ENCODE results near the gene SRP72.

Gene SRP72

GRCh38 chr4:56469489-56470210 lies 2.2 kb downstream of the SRP72 start:
- H3K4me1 ChIP-seq (ENCODE audit: control extremely low read depth in 1 of 4, control insufficient read depth in 4 of 4, insufficient read depth in 4 of 4, low read length in 3 of 4) = peaks cover 17 to 43% (median 36%) of the 10 kb centered on the region in 4 experiments
- ChIA-PET CTCF (interaction anchor here (0.6 to 1.1 kb wide), 3 partner anchors 11 to 46 kb away, joined by 3 to 5 read pairs (median 4); no protein-coding TSS in a partner anchor), POLR2A (interaction anchor here (0.6 kb wide), 1 partner anchor 24 kb away, joined by 3 read pairs; no protein-coding TSS in a partner anchor)
- no peaks in the 10 kb centered on the region for H3K9me3 ChIP-seq (ENCODE audit: control extremely low read depth in 1 of 5, control insufficient read depth in 4 of 5, insufficient read depth in 2 of 5, low read depth in 1 of 5, low read length in 4 of 5)
- no peak overlapping the region for H3K27ac ChIP-seq (ENCODE audit: insufficient read depth in 1 of 2, low read depth in 1 of 2, low read length in 2 of 2, poor library complexity in 1 of 2, severe bottlenecking in 2 of 2)
- peak overlapping the region in 3 of 7 experiments; percentile 94 to 99 (median 99) for H3K4me3 ChIP-seq (ENCODE audit: control insufficient read depth in 1 of 7, extremely low read depth in 1 of 7, insufficient read depth in 4 of 7, low read depth in 2 of 7, low read length in 6 of 7)
- H3K27me3 ChIP-seq (replicated peaks in 2 of 5; ENCODE audit: control insufficient read depth in 4 of 5, insufficient read depth in 5 of 5, low read length in 4 of 5) = no peaks in the 10 kb centered on the region
- peaks cover 7 to 34% (median 22%) of the 10 kb centered on the region in 4 experiments for H3K36me3 ChIP-seq (ENCODE audit: control insufficient read depth in 4 of 4, insufficient read depth in 4 of 4, low read length in 3 of 4)
- no CpG with 5 or more reads among the region's 6 CpGs for WGBS (ENCODE audit: insufficient coverage)
- DNase-seq = peak; percentile 27 to 61 (median 60)

GRCh38 chr4:56475917-56476316 lies 8.5 kb downstream of the SRP72 start:
- CTCF ChIA-PET = interaction anchor here (1.0 kb wide), 1 partner anchor 8 kb away, joined by 3 read pairs; no protein-coding TSS in a partner anchor
- WGBS (ENCODE audit: insufficient coverage) = 80% methylated on average over 1 of the region's 2 CpGs

GRCh38 chr4:56477192-56477702 lies 9.8 kb downstream of the SRP72 start:
- no peak overlapping the region for H3K4me3 ChIP-seq (ENCODE audit: control insufficient read depth in 1 of 7, extremely low read depth in 1 of 7, insufficient read depth in 4 of 7, low read depth in 2 of 7, low read length in 6 of 7)
- H3K27me3 ChIP-seq (replicated peaks in 2 of 5; ENCODE audit: control insufficient read depth in 4 of 5, insufficient read depth in 5 of 5, low read length in 4 of 5) = no peaks in the 10 kb centered on the region
- ChIA-PET POLR2A (no interaction called here), CTCF (no interaction called here)
- no peaks in the 10 kb centered on the region for H3K9me3 ChIP-seq (ENCODE audit: control extremely low read depth in 1 of 5, control insufficient read depth in 4 of 5, insufficient read depth in 2 of 5, low read depth in 1 of 5, low read length in 4 of 5)
- DNase-seq = peak in 1 of 3 donors; percentile 29
- peaks cover 20 to 85% (median 43%) of the 10 kb centered on the region in 4 experiments for H3K36me3 ChIP-seq (ENCODE audit: control insufficient read depth in 4 of 4, insufficient read depth in 4 of 4, low read length in 3 of 4)
- H3K4me1 ChIP-seq (ENCODE audit: control extremely low read depth in 1 of 4, control insufficient read depth in 4 of 4, insufficient read depth in 4 of 4, low read length in 3 of 4) = no peaks in the 10 kb centered on the region
- H3K27ac ChIP-seq (ENCODE audit: insufficient read depth in 1 of 2, low read depth in 1 of 2, low read length in 2 of 2, poor library complexity in 1 of 2, severe bottlenecking in 2 of 2) = no peak overlapping the region
- 100% methylated on average over 5 of the region's 5 CpGs for WGBS (ENCODE audit: insufficient coverage)

More at GRCh38 chr4:56475917-56476316, 8.5 kb downstream of the SRP72 start:
- no peak overlapping the region for H3K4me3 ChIP-seq (ENCODE audit: control insufficient read depth in 1 of 7, extremely low read depth in 1 of 7, insufficient read depth in 4 of 7, low read depth in 2 of 7, low read length in 6 of 7)
- peaks cover 23 to 90% (median 46%) of the 10 kb centered on the region in 4 experiments for H3K36me3 ChIP-seq (ENCODE audit: control insufficient read depth in 4 of 4, insufficient read depth in 4 of 4, low read length in 3 of 4)
- H3K9me3 ChIP-seq (ENCODE audit: control extremely low read depth in 1 of 5, control insufficient read depth in 4 of 5, insufficient read depth in 2 of 5, low read depth in 1 of 5, low read length in 4 of 5) = no peaks in the 10 kb centered on the region
- H3K27ac ChIP-seq (ENCODE audit: insufficient read depth in 1 of 2, low read depth in 1 of 2, low read length in 2 of 2, poor library complexity in 1 of 2, severe bottlenecking in 2 of 2) = no peak overlapping the region
- H3K27me3 ChIP-seq (replicated peaks in 2 of 5; ENCODE audit: control insufficient read depth in 4 of 5, insufficient read depth in 5 of 5, low read length in 4 of 5) = no peaks in the 10 kb centered on the region
- DNase-seq = no peak
- POLR2A ChIA-PET = no interaction called here
- H3K4me1 ChIP-seq (ENCODE audit: control extremely low read depth in 1 of 4, control insufficient read depth in 4 of 4, insufficient read depth in 4 of 4, low read length in 3 of 4) = no peaks in the 10 kb centered on the region

GRCh38 chr4:56480691-56481090 lies 13.3 kb downstream of the SRP72 start:
- peaks cover 13 to 80% (median 37%) of the 10 kb centered on the region in 4 experiments for H3K36me3 ChIP-seq (ENCODE audit: control insufficient read depth in 4 of 4, insufficient read depth in 4 of 4, low read length in 3 of 4)
- no peak overlapping the region for H3K4me3 ChIP-seq (ENCODE audit: control insufficient read depth in 1 of 7, extremely low read depth in 1 of 7, insufficient read depth in 4 of 7, low read depth in 2 of 7, low read length in 6 of 7)
- CTCF ChIA-PET = interaction anchor here (1.6 kb wide), 1 partner anchor 11 kb away, joined by 5 read pairs; no protein-coding TSS in a partner anchor
- no peak overlapping the region for H3K27ac ChIP-seq (ENCODE audit: insufficient read depth in 1 of 2, low read depth in 1 of 2, low read length in 2 of 2, poor library complexity in 1 of 2, severe bottlenecking in 2 of 2)
- WGBS (ENCODE audit: insufficient coverage) = 100% methylated on average over 1 of the region's 3 CpGs
- no peaks in the 10 kb centered on the region for H3K9me3 ChIP-seq (ENCODE audit: control extremely low read depth in 1 of 5, control insufficient read depth in 4 of 5, insufficient read depth in 2 of 5, low read depth in 1 of 5, low read length in 4 of 5)
- no peaks in the 10 kb centered on the region for H3K27me3 ChIP-seq (replicated peaks in 2 of 5; ENCODE audit: control insufficient read depth in 4 of 5, insufficient read depth in 5 of 5, low read length in 4 of 5)
- DNase-seq = no peak
- POLR2A ChIA-PET = interaction anchor here (0.6 kb wide), 1 partner anchor 134 kb away, joined by 3 read pairs; no protein-coding TSS in a partner anchor
- H3K4me1 ChIP-seq (ENCODE audit: control extremely low read depth in 1 of 4, control insufficient read depth in 4 of 4, insufficient read depth in 4 of 4, low read length in 3 of 4) = no peaks in the 10 kb centered on the region

GRCh38 chr4:56496241-56496640 lies 28.8 kb downstream of the SRP72 start:
- no peak for DNase-seq
- H3K4me3 ChIP-seq (ENCODE audit: control insufficient read depth in 1 of 7, extremely low read depth in 1 of 7, insufficient read depth in 4 of 7, low read depth in 2 of 7, low read length in 6 of 7) = no peak overlapping the region
- H3K4me1 ChIP-seq (ENCODE audit: control extremely low read depth in 1 of 4, control insufficient read depth in 4 of 4, insufficient read depth in 4 of 4, low read length in 3 of 4) = no peaks in the 10 kb centered on the region
- 100% methylated on average over 1 of the region's 1 CpG for WGBS (ENCODE audit: insufficient coverage)
- peaks cover 19 to 53% (median 36%) of the 10 kb centered on the region in 4 experiments for H3K36me3 ChIP-seq (ENCODE audit: control insufficient read depth in 4 of 4, insufficient read depth in 4 of 4, low read length in 3 of 4)
- no peaks in the 10 kb centered on the region for H3K9me3 ChIP-seq (ENCODE audit: control extremely low read depth in 1 of 5, control insufficient read depth in 4 of 5, insufficient read depth in 2 of 5, low read depth in 1 of 5, low read length in 4 of 5)
- H3K27ac ChIP-seq (ENCODE audit: insufficient read depth in 1 of 2, low read depth in 1 of 2, low read length in 2 of 2, poor library complexity in 1 of 2, severe bottlenecking in 2 of 2) = no peak overlapping the region
- H3K27me3 ChIP-seq (replicated peaks in 2 of 5; ENCODE audit: control insufficient read depth in 4 of 5, insufficient read depth in 5 of 5, low read length in 4 of 5) = no peaks in the 10 kb centered on the region
- ChIA-PET CTCF (no interaction called here), POLR2A (interaction anchor here (0.5 kb wide), 1 partner anchor 256 kb away, joined by 3 read pairs; no protein-coding TSS in a partner anchor)

- Histone ChIP-seq H3K9me3 (ENCODE audit: control extremely low read depth in 1 of 5, control insufficient read depth in 4 of 5, insufficient read depth in 2 of 5, low read depth in 1 of 5, low read length in 4 of 5) (no peaks in the 10 kb centered on the region), H3K4me3 (ENCODE audit: control insufficient read depth in 1 of 7, extremely low read depth in 1 of 7, insufficient read depth in 4 of 7, low read depth in 2 of 7, low read length in 6 of 7) (peak within 1 kb of the TSS; percentile 8 to 86 (median 68)), H3K27me3 (replicated peaks in 2 of 5; ENCODE audit: control insufficient read depth in 4 of 5, insufficient read depth in 5 of 5, low read length in 4 of 5) (no peaks in the 10 kb centered on the region), H3K36me3 (ENCODE audit: control insufficient read depth in 4 of 4, insufficient read depth in 4 of 4, low read length in 3 of 4) (peaks cover 6 to 18% (median 10%) of the 10 kb centered on the region in 4 experiments), H3K27ac (ENCODE audit: insufficient read depth in 1 of 2, low read depth in 1 of 2, low read length in 2 of 2, poor library complexity in 1 of 2, severe bottlenecking in 2 of 2) (no peak within 1 kb of the TSS), H3K4me1 (ENCODE audit: control extremely low read depth in 1 of 4, control insufficient read depth in 4 of 4, insufficient read depth in 4 of 4, low read length in 3 of 4) (peaks cover 0 to 16% (median 7%) of the 10 kb centered on the region in 4 experiments)
- peak; percentile 66 to 85 (median 82) for DNase-seq
- ChIA-PET CTCF (interaction anchor here (1.2 kb wide), 1 partner anchor 331 kb away, joined by 4 read pairs; no protein-coding TSS in a partner anchor), POLR2A (no interaction called here)
- WGBS (ENCODE audit: insufficient coverage) = 8% methylated on average over 41 of the region's 56 CpGs
These were observed 38.1 kb downstream of the SRP72 start, which contains the start of gene ARL9 for GRCh38 chr4:56505269-56506130. ARL9 (plus strand) TSS chr4:56505791; CDS start chr4:56505863, 72 bp downstream.

Data from common myeloid progenitor, CD34-positive (primary cell).